SIG-M5 (cell line): ENCODE data around the gene PADI3.
"Not testable (repeated sequence)": the region's sequence is repeated elsewhere in the genome, so short reads cannot be mapped to it uniquely, and the experiment has no call there.

ENCODE experiments used
- DNase-seq: peaks from one replicate; lab custom pipeline; 2025; lab: John Stamatoyannopoulos, UW

The PADI3 gene

DNA sequence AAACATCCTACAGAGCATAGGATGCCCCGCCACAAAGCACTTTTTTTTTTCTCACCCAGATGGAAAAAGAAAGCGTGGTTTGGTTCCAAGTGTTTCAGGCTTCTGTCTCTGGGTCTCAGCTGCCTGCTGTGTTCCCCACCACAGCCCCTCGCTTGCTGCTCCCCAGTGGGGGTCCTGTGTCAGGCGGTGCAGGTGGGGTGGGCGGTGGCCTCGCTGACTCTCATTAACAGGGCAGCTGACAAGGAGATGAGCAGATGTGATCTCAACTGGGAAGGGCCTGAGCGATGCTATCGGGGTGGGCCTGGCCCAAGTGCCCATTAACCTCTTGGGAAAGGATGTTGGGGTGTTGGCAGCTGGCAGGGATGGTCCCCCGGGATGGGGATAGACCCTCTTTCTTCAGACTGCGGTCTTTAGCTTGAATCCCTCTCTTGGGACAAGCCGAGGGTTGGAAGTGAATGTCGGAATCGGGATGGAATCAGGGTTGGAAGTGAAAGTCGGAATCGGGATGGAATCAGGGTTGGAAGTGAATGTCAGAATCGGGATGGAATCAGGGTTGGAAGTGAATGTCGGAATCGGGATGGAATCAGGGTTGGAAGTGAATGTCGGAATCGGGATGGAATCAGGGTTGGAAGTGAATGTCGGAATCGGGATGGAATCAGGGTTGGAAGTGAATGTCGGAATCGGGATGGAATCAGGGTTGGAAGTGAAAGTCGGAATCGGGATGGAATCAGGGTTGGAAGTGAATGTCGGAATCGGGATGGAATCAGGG lies 7.7 kb upstream of the PADI3 start:
- not testable (repeated sequence) for DNase-seq

DNA sequence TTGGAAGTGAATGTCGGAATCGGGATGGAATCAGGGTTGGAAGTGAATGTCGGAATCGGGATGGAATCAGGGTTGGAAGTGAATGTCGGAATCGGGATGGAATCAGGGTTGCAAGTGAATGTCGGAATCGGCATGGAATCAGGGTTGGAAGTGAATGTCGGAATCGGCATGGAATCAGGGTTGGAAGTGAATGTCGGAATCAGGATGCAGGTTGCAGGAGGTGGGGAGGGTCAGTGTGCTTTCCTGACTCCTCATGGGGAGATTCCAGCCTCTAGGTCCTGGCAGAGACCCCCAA lies 7.2 kb upstream of the PADI3 start:
- not testable (repeated sequence) for DNase-seq

DNA sequence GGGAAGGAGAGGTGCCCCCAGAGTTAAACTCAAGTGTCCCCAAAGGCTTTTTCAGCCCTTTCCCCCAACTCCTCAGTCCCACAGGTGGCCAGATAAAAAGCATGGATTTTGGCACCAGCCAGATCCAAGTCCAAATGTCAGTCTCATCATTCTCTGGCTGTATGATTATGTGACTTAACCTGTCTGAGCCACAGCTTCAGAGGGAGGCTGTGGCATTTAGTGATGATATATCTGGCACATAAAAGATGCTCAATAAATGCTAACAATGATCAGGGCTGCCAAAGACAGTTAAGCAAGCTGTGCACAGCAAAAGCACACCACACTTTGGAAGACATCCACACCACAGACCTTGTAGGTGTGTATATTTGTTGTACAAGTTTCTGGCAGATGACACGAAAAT lies 5.6 kb upstream of the PADI3 start:
- DNase-seq = no peak

DNA sequence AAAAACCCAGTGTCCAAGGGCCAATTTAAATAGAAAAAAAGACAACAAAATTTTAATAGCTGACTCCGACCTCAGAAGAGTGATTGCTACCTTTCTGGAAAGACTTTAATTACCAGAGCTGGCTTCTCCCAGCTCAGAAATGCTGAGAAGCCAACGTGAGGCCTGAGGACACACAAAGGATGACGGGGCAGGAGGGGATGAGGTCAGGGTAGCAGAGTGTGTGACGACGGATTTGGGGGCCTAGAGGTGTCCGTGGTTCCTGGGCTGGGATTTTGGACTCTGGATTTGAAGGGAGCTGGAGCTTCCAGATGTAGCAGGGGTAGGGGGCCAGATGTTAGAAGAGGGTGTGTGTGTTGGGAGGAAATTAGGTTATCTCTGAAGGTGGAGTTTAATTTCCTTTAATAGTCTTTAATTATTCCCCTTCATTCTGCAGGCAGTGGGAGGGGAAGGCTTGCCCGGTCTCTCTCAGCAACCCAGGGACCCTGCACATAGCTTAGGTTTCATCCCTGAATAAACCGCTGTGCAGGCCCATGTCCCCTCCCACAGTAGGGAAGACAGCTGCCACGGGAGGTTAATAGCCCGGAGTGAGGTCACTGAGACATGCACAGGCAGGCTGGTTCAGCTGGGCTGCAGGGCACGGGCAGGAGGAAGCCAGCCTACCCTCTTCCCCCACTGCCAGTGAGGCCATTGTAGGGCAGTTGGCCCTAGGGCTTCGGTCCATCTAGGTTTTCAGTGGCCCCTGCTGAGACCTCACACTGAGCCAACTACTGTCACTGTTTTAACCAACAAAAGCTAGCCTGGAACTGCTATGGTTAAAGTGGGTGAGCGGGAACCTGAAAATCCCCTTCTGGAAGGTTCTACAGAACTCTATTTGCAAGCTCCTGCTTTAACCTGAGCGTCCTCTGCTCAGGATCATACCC lies 3.8 kb upstream of the PADI3 start:
- no peak for DNase-seq

DNA sequence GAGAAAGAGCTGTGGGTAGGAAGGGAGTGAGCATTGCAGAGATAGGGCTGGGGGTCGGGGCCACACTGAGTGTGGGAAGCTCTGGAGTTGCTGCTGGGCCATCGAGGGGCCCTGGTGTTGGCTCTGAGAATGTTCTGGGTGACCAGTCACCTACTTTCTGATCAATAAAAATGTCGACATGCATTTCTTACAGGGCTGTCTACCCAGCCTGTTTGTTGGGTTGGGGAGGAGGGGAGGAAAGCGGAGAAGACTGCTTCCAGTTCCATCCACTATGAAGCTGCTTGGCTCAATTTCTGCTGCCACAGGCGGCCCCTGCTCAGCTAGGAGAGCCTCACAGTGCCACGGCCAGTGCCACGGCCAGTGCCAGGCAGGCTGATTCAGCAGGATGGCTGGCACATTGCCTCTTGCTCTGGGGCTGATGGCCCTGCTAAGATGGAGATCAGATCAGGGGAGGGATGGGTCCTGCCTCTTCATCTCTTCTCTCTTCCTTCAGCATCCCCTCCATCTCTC lies 3.0 kb upstream of the PADI3 start:
- no peak for DNase-seq

DNA sequence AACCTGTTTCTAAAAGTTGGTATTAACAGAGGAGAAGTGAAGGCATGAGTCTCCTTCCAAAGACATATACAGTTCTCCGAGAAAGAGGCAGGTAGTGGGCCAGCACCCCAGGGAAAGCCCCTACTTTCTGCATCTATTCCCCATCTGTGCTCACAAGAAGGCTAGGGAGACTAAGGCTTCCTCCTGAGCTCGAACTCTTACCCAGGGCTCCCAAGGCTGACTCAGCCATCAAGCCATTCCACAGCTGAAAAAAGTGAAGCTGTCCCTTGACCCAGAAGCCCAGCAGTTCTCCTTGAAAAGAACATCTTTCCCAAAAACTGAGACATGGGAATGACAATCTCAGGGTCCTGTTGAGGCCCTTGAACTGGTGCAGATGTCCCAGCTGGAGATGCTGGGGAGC lies 1.9 kb upstream of the PADI3 start:
- DNase-seq = no peak

DNA sequence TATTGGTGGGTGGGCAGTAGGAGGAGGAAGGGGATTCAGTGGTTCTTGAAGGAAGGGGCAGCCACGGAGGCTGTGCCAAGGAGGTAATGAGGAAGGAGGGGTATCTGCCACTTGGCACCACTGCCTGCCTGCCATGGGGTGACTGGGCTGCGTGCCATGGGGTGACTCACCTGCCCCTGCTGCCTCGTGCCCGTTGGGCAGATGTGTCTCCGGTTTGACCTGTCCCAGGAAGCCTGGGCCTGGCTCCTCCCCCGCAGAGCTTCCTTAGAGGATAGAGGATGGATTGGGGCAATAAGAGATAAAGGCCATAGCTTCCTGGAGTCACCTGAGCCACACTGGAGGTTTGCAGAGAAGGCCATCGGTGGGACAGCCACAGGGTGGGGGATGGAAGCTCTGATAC lies 1.7 kb downstream of the PADI3 start:
- no peak for DNase-seq

DNA sequence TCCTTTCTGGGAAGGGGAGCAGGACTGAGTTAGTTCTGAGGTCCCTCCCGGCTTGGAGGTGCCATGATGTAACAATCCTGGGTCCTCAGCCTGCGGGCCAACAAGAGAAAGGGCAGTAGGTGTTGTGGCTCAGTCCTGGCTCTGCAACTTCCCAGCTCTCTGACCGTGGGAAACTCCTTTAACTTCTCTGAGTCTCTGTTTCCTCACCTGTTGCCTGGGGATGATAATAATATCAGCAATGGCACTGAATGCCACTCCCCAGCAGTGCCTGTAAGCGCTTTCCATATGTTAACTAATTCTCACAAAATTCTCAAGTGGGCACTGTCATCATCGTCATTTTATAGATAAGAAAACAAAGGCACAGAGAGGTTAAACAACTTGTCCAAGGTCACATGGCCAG lies 2.3 kb downstream of the PADI3 start:
- no peak for DNase-seq

DNA sequence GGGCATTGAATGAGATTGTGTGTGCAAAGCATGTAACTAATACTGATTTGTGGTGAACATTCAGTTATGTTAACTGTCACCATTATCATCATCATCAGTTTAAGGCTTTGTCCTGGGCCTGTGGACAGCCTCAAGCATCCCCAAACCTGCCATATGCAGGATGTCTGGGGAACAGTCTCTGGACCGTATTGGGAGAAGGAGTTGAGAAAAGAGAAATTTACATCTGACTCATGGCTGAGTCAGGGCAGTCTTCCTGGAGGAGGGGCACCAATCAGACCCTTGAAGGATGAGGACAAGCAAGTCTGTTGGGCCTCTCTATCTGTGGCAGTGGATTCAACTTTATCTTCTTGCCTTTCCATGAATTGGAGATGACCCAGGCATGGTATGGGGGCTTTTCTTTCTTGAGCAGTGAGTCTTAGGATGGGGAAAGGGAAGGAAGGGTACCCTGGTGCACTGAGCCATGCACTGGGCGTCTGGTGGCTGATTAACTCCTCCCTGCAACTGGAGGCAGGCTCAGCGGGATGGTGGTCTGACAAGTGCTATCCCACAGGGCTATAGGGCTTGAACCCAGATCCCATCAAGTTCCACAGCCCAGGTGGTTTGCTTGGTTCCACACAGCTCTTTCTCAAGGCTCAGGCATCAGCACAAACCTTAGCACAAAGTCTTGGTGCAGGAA lies 2.9 kb downstream of the PADI3 start:
- DNase-seq = no peak

DNA sequence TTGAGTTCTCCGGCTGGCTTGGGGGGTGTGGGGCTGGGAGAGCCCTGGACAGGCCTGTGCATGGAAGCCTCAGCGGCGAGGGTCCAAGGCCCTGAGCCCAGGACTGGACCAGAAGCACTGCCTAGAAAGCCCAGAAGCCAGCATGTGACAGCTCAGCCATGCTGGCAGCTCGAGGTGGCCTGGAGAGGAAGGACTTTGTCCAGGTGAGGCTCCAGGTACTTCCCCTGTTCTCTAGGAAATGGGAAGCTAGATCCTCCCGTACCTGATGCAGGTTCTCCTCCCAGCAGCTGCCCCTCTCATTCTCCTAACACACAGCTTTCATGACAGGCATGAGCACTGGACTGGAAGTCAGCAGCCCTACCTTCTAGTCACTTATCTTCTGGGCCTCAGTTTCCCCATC lies 6.4 kb downstream of the PADI3 start:
- no peak for DNase-seq

DNA sequence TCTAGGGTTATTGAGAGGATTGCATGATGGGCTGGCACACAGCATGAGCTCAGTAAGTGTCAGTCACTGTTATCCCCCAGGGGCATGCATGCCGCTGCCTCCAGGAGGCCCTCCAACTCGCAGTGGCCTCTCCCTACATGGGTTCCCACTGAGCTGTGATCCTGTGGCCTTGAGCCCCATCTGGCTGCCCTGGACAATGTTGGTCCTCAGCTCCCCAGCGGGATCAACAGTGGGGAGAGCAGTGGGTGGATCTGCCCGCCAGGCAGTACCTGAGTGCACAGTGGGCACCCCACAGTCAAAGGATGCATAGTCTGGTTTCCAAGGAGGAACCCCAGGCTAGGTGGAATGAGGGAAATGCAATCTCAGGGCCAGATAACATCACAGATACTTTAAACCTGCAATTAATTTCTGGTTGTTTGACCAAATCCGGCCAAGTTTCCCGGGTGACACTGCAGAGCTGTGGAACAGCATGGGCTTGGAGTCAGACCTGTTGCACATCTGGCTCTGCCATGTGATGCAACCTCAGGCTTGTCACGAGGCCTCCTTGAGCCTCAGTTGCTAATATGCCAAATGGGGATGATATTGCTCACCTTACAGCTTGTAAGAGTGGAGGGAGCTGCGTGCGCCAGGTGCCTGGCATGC lies 9.3 kb downstream of the PADI3 start:
- DNase-seq = no peak

DNA sequence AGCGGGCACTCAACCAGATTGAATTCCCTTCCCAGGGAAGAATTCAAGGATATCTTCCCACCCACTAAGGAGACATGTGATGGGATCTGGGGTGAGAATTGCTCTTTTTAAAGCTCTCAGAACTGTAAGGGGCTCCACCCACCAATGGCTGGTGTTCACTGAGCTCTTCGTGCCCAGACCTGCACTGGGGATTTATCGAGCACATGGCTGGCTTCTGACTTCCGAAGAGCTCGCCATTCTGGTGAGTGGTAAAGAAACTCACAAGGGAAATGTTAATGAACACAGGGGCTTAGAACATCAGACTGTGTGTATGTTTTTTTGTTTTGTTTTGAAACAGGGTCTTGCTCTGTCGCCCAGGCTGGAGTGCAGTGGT lies 9.8 kb downstream of the PADI3 start:
- no peak for DNase-seq

DNA sequence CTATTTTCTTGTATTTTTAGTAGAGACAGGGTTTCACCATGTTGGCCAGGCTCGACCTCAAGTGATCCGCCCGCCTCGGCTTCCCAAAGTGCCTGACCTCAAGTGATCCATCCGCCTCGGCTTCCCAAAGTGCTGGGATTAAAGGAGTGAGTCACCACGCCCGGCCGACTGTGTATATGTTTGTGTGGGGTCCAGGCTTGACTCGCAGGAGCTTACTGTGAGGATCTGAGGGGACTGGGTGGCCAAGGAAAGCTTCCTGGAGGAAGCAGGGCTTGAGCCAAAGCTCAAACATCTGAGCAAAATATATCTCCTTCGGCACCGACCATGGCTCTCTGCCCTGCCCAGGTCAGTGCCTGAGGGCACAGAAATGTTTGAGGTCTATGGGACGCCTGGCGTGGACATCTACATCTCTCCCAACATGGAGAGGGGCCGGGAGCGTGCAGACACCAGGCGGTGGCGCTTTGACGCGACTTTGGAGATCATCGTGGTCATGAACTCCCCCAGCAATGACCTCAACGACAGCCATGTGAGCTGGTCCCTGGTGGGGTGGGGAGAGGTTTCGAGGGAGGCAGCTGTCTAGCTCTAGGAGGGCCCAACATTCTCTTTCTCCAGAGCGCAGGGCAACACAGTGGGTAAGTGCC lies 10.5 kb downstream of the PADI3 start:
- no peak for DNase-seq

DNA sequence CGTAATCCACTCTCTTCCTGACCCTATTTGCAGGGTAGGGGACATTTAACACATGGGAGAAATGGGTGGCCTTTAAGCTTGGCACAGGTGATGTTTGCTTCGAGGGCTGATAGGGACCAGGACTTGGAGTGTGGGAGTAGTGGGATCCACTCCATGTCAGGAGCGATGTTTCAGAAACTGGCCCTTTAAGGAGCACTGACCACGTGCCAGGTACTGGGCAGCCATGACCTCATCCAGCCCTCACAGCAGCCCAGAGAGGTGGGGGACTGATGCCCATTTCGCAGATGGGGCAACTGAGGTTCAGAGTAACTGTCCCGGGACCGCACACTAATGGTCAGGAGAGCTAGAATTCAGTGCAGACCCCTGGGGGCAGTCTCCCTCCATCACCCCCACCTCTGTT lies 11.4 kb downstream of the PADI3 start:
- no peak for DNase-seq

DNA sequence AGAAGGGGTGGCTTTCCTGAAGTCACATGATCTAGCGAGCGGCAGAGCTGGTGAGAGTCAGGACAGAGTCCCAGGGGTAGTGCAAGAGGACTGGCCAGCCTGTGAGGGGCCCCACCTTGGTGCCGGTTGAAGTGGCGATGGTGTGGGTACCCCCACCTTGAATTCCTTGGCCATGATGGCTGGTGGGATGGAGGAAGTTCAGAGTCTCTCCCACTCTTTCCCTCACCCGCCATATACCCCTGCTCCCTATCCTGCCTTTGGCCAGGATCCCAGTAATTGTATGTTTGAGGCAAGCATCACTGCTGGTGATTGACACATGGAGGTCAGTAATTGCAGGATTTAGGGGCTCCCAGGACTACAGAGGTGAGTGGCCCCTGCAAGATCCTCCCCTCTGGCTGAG lies 11.8 kb downstream of the PADI3 start:
- DNase-seq = no peak

DNA sequence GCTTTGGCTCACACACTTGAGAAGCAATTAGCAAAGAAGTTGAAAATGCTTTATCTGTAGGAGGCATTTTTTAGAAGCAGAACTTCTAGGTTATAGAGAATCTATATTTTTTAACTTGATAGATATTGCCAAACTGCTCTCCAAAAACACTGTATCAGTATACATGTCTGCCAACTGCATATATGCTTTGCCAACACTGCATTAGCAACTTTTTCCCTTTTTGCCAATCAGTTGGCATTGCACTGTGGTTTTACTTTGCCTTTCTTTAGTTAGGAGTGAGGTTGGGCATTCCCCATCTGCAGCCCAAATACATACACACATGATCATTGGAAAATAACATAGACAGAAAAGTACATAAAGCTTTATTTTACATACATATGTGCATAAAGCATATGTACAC lies 15.0 kb downstream of the PADI3 start:
- DNase-seq = no peak

DNA sequence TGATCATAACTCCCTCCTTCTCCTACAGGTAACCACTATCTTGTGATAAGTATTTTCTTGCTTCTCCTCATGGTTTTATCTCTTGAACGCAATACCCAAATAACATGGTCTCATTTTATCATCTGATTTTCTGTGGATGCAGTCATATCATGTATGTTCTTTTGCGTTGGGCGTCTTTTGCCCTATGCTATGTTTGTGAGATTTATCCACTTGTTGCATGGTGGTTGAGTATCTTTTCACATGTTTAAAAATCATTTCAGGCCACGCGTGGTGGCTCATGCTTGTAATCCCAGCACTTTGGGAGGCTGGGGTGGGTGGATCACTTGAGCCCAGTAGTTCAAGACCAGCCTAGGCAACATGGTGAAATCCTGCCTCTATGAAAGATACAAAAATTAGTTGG lies 15.6 kb downstream of the PADI3 start:
- no peak for DNase-seq

DNA sequence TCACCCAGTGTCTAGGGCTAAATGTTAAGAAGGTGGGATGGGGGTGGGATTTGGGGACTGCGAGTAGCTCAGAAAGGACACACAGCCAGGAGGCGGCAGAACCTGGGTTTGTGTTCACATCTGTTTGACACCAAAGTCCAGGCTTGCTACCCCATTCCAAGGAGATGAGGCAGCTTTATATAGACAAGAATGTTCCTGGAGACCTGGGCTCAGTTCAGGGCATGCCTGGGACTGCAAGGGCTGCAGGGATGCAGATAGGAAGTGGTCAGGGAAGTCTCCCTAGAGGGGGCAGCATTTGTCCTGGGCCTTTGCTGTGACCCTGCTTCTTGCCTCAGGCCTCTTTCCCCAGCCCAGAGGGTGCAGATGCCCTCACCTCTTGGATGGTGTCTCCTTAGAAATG lies 16.3 kb downstream of the PADI3 start:
- no peak for DNase-seq

DNA sequence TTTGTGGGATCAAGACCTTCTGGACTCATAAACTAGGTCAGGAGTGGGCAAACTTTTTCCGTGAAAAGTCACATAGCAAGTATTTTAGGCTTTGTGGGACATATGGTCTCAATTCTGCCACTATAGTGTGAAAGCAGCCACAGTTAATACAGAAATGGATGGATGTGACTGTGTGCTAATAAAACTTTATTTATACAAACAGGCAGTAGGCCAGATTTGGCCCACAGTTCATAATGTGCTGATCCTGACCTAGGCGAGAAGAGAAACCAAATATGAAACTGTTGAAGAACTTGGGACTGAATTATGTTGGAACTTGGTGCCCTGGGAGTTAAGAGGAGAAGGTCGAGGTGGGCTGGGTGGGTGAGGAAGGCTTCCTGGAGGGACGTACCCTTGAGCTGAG lies 17.1 kb downstream of the PADI3 start:
- DNase-seq = no peak

DNA sequence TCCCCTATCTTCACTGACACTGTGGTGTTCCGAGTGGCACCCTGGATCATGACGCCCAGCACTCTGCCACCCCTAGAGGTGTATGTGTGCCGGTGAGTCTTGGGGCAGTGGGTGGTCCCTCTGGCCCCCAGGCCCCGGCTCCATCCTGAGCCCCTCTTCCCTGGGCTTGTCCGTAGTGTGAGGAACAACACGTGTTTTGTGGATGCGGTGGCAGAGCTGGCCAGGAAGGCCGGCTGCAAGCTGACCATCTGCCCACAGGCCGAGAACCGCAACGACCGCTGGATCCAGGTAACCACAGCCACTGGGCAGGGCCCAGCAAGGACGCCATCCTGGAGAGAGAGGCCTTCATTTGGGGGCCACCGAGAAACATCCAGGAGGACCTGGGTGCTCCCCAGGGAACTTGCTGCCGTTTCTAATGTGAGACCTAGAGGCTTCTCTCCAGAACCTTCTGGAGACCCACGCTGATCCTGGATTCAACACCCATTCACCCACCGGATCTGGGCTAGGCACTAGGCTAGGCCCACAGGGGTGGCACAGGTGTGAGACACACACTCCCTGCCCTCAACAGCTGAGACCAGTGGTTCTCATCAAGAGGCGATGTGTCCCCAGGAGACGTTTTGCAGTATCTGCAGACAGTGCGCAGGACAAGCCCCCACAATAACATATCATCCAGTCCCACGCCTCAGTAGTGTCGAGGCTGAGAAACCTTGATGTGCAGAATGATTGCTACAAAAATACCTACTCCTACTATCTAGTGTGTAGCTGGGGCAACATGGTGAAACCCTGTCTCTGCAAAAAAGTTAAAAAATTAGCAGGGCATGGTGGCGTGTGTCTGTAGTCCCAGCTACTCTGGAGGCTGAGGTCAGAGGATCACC lies 22.2 kb downstream of the PADI3 start:
- DNase-seq = no peak

DNA sequence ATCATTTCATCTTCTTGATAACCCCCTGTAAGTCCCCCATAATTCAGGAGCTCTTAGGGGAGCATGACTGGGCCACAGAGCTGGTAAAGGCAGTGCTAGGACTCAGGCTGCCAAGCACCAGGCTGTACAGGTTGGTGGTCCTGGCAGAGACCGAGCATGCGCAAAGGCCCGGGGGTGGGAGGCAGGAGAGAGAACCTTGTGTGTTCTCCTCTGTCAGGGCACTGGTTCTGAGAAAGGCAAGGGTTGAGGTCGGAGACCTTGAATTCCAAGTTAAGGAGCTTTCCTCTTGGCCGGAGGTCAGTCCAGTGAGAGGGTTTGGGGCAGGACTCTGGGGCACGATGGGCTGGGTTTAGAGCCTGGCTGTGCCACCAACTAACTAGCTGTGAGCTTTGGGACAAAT lies 23.2 kb downstream of the PADI3 start:
- no peak for DNase-seq
